GM12892 (cell line): ENCODE results near the gene KIR3DL1.
"Not testable (repeated sequence)": the region's sequence is repeated elsewhere in the genome, so short reads cannot be mapped to it uniquely, and the experiment has no call there.

ENCODE experiments used
- POLR2A ChIP-seq: IDR thresholded peaks from 2 replicates; pipeline ENCODE4 v1.6.1; 2011; ENCODE audit warnings: low read depth, low read length, control low read depth
- POLR2AphosphoS5 ChIP-seq: IDR thresholded peaks from 2 replicates; pipeline ENCODE4 v1.6.1; 2011; ENCODE audit warnings: low read depth, low read length, control low read depth
- TAF1 ChIP-seq: IDR thresholded peaks from 2 replicates; pipeline ENCODE4 v1.6.1; 2011; ENCODE audit warnings: low read depth, mild to moderate bottlenecking, control low read depth, low read length, borderline replicate concordance

DNA sequence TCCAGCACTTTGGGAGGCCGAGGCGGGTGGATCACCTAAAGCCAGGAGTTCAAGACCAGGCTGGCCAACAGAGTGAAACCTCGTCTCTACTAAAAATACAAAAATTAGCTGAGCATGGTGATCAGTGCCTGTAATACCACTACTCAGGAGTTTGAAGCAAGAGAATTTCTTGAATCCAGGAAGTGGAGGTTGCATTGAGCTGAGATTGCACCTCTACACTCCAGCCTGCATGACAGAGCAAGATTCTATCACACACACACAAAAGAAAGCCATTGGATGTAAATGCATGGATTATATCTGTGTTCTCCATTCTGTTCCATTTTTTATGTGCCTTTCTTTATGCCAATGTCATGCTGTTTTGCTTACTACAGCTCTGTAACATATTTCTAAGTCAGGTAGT, 42.2 kb downstream of the KIR3DL1 start:
- not testable (repeated sequence) for TF ChIP-seq TAF1, POLR2AphosphoS5, POLR2A
